Fibroblast of skin of left quadriceps (primary cell): Measurements from ENCODE around the gene CA14.
"Not testable (repeated sequence)": the region's sequence is repeated elsewhere in the genome, so short reads cannot be mapped to it uniquely, and the experiment has no call there.

ENCODE experiments used
- DNase-seq, 2 experiments: peaks; one replicate each; pipeline ENCODE4 v3.0.0-alpha.2; 2013; ENCODE audit warnings: low read depth in 2 of 2

CA14 gene

GRCh38 chr1:150280138-150280707 lies 22.6 kb downstream of the CA14 start:
- DNase-seq: no peak

DNA sequence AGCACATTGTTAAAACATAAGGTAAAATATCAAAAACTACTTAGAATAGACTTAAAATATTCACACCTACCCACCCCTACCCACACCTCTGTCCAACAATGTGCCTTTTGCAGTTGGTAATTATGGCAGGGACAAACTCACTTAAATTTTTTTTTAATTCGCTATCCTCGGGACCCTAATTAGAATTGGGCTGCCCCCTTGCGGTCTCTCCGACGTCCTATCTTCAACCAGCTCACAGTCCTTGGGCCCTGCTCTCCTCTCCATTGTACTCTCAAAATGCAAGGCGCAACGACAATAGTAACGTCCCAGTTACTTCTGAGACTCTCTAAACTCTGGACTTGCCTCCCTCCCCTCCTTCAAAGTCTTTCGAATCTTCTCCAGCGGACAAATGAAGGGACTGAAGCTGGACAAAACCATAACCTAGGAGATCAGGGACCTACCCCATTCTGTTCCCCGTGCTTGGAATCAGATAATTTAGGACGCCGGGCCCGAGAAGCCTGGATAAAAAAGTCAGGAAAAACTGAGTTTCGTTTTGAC lies 23.7 kb downstream of the CA14 start:
- DNase-seq: peak; percentile 37 to 42

- DNase-seq: peak; percentile 98
Measured at GRCh38 chr1:150281758-150282557, 24.4 kb downstream of the CA14 start, which contains the start of gene CIART. Gene CIART, plus strand, starts transcription at chr1:150282554. Its CDS starts 714 bp downstream, at chr1:150283268.

DNA sequence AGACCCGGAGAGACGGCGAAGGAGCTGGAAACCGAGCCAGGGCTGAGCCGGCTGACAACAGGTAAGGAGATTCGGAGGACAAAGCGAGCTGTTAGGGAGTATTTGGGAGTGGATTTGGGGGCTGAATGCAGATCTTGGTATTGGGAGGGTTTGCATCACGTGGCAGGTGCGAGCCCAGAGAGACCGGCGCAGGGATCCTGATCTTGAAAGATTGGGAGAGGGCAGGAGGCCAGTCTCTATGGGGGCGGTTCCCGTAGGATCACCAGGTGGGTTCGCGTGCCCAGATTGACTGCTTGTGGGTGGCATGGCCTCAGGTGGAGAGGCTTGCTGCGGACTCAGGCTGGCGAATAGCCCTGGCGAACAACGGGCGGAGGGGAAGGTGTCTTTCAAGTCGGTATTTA lies 25.0 kb downstream of the CA14 start:
- no peak for DNase-seq

- no peak for DNase-seq
Measured at GRCh38 chr1:150283260-150283659, 25.7 kb downstream of the CA14 start.

GRCh38 chr1:150288382-150288781 lies 30.8 kb downstream of the CA14 start:
- DNase-seq: no peak

- no peak for DNase-seq
Measured at GRCh38 chr1:150288822-150289221, 31.2 kb downstream of the CA14 start.

GRCh38 chr1:150293433-150294253 lies 36.1 kb downstream of the CA14 start, which contains the start of gene MRPS21:
Gene MRPS21, plus strand, starts transcription at chr1:150293861. Its CDS starts 506 bp downstream, at chr1:150294367.
- peak; percentile 71 for DNase-seq

GRCh38 chr1:150295476-150295875 lies 37.9 kb downstream of the CA14 start:
- no peak for DNase-seq

GRCh38 chr1:150299716-150300115 lies 42.1 kb downstream of the CA14 start:
- DNase-seq: no peak

- no peak for DNase-seq
Measured at GRCh38 chr1:150302338-150302737, 44.8 kb downstream of the CA14 start.

GRCh38 chr1:150302902-150303301 lies 45.3 kb downstream of the CA14 start:
- DNase-seq: no peak

DNA sequence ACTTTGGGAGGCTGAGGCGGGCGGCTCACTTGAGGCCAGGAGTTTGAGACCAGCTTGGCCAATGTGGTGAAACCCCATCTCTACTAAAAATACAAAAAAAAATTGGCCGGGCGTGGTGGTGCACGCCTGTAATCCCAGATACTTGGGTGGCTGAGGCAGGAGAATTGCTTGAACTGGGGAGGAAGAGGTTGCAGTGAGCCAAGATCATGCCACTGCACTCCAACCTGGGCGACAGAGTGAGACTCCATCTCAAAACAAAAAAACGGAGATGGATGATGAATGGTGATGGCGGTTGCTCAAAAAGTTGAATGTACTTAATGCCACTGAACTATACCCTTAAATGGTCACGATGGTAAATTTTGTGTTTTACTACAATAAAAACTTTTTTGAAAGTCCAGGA lies 51.0 kb downstream of the CA14 start:
- DNase-seq: not testable (repeated sequence)

- no peak for DNase-seq
Measured at GRCh38 chr1:150309758-150310508, 52.4 kb downstream of the CA14 start.

DNA sequence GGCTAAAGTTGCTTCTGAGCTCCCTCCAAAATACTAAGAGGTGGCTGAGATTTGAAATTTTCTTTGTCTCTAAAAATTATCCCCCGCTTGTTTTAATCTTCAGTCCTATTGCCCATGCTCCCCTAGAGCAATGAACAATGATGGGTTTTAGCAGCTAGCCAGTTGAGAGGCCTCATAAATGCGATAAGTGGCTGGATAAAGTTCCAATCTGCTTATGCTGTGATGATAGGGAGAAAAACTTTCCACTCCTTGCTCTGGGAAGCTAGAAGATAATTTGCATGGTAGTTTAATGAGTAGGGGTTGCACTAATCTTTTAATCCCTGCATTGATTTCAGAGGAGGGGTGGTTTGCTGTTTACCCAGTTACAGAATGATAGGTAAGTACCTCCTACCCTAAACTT lies 54.2 kb downstream of the CA14 start:
- no peak for DNase-seq
